A673 (cell line): ENCODE results near the gene ACSL5.

Source experiments
- EZH2 ChIP-seq: fragments of 200-600 bp; sonication (generic); IDR thresholded peaks from 2 replicates; pipeline ENCODE4 v1.6.1; 2017; ENCODE audit warnings: borderline replicate concordance, low read depth, mild to moderate bottlenecking, mixed read lengths, antibody characterized with exemption, low read length; ENCODE audit not compliant: poor library complexity, severe bottlenecking
- TF ChIP-seq, protein P1 (sequence below): fragments of 300-800, 200-600 bp; sonication (generic); conservative IDR thresholded peaks from 2 replicates; pipeline ENCODE4 v1.5.1; 2017; ENCODE audit warnings: low read depth, mild to moderate bottlenecking, antibody characterized with exemption, low read length, moderate library complexity, mixed read lengths

- TF ChIP-seq, protein P1, sequence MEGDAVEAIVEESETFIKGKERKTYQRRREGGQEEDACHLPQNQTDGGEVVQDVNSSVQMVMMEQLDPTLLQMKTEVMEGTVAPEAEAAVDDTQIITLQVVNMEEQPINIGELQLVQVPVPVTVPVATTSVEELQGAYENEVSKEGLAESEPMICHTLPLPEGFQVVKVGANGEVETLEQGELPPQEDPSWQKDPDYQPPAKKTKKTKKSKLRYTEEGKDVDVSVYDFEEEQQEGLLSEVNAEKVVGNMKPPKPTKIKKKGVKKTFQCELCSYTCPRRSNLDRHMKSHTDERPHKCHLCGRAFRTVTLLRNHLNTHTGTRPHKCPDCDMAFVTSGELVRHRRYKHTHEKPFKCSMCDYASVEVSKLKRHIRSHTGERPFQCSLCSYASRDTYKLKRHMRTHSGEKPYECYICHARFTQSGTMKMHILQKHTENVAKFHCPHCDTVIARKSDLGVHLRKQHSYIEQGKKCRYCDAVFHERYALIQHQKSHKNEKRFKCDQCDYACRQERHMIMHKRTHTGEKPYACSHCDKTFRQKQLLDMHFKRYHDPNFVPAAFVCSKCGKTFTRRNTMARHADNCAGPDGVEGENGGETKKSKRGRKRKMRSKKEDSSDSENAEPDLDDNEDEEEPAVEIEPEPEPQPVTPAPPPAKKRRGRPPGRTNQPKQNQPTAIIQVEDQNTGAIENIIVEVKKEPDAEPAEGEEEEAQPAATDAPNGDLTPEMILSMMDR, result no peak
- no peak for TF ChIP-seq EZH2
Observed at GRCh38 chr10:112365014-112365432, 8.9 kb upstream of the ACSL5 start.
